Stimulated activated CD4-positive, alpha-beta T cell treated with anti-CD3 and anti-CD28 coated beads, TNF-alpha, amount 100 ng/mL, for 48 hours (primary cell): ENCODE results near the gene PPP1R9A.

ENCODE experiments used
- DNase-seq, 3 donors: peaks; one replicate each; pipeline ENCODE4 v3.0.0-alpha.2; 2020; ENCODE audit warnings: low read depth in 3 of 3

The PPP1R9A gene

GRCh38 chr7:94907026-94907810, at the start of gene PPP1R9A:
TSS of gene PPP1R9A (plus strand) at chr7:94907594. CDS start at chr7:94910114, 2,520 bp downstream.
- DNase-seq, result no peak

DNA sequence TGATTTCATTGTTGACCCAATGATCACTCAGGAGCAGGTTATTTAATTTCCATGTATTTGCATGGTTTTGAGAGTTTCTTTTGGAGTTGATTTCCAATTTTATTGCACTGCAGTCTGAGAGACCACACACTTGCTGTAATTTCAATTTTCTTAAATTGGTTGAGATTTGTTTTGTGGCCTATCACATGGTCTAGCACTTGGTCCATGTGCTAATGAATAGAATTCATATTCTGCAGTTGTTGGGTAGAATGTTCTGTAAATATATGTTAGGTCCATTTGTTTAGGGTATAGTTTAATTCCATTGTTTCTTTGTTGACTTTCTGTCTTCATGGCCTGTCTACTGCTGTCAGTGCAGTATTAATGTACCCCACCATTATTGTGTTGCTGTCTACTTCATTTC, 36.3 kb upstream of the PPP1R9A start:
- no peak for DNase-seq

DNA sequence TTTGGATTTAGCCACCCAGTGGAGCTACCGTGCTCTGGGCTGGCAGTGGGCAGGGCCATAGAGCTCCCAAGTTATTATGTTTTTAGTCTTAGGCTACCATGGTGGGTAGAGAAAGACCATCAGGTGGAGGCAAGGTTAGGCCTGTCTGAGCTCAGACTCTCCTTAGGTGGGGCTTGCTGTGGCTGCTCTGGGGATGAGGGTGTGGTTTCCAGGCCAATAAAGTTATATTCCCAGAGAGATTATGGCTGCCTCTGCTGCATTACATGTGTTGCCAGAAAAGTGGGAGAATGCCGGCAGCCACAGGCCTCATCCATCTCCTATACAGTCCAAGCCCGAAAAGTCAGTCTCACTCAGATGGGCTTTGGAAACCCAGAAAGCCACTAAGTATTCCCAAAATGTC, 34.2 kb upstream of the PPP1R9A start:
- no peak for DNase-seq

DNA sequence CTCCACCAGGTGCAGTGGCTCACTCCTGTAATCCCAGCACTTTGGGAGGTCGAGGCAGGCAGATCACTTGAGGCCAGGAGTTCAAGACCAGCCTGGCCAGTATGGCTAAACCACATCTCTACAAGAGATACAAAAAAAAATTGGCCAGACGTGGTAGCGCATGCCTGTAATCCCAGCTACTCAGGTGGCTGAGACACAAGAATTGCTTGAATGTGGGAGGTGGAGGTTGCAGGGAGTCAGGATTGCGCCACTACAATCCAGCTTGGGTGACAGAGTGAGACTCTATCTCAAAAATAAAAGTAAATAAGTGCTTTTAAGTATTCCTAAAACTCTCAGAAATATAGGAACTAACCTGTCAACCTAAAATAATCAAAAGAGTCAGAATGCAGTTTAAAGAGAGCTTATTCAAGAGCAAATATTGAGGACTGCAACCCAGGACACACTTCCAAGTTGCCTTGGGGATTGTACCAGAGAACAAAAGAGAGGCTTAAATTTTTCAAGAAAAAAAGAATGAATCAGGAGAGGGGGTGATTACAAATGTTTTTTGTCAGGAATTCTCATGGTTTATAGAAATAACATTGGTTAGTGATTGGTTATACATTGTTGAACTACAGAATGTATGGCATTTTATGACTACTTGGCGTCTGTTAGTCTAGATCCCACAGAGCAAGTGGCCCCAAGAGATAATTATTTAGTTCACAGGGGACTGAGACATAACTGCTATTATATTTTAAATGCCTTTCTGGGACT, 33.2 kb upstream of the PPP1R9A start:
- no peak for DNase-seq

GRCh38 chr7:94875201-94875600, 32.2 kb upstream of the PPP1R9A start:
- no peak for DNase-seq

GRCh38 chr7:94877731-94878670, 29.4 kb upstream of the PPP1R9A start:
- DNase-seq, result no peak

DNA sequence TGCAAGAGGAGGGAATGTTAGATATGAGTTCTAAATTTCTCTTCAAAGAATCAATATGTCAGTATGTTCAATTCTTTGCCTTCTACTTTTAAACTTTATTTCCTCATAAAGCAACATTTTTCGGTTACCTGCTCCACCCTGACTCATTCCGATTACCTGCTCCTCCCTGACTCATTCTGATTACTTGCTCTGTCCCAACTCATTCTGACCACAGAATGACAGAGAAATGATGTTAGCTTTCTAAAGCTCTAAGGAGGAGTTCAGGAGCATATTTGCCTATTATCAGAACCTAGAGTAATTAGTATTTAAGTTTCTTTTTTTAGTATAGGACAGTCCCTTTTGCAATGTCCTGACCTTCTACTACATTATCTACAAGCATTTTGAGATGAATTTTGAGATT, 24.5 kb upstream of the PPP1R9A start:
- no peak for DNase-seq

GRCh38 chr7:94883616-94884015, 23.8 kb upstream of the PPP1R9A start:
- DNase-seq, result no peak

DNA sequence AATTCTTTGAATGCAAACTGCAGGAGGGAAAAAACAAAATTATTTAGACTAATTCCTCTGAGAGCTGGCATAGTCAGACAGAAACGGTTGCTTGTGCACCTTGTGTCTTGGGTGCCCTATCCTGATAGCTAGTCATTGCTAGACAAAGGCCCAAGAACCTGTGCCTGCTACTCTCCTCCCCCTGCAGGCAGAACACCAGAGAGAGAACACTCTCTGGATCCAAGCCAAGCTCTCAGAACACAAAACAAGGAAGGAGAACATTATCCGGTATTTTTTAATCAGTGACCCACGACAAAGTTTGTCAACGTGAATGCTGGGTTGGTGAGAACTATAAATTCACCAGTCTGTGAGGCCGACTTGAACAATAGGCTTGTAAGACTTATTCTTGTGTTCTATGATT, 18.8 kb upstream of the PPP1R9A start:
- DNase-seq, result no peak

GRCh38 chr7:94888995-94889523, 18.3 kb upstream of the PPP1R9A start:
- no peak for DNase-seq

DNA sequence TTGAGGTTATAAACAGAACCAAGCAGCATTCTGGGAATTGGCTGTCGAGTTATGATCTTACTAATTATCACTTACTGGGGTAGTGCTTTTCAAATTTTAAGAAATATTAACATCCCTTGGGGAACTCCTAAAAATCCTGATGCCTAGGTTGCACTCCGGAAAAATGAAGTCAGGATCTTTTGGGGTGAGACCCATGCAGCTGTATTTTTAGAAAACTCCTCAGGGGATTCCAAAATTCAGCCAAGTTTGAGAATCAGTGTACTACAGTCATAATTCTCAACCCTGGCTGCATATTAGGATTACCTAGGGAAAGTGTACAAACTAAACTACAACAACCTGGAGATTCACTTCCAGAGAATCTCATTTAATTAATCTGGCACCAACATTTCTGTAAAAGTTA, 17.2 kb upstream of the PPP1R9A start:
- DNase-seq, result no peak

DNA sequence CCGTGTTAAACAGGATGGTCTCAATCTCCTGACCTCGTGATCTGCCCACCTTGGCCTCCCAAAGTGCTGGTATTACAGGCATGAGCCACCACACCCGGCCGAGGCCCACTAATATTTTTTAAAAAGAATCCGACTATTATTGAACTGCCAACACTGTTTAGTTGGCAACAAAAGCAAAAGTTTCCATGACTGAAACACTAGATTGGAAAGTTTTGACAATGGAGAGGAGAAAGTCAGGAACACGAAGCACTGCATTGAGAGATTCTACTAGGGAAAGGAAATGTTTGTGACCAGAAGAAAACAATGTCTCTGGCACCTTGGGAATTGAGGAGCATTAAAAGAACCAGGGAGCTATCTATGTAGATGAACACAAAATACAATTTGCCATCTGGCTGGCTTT, 13.7 kb upstream of the PPP1R9A start:
- DNase-seq, result no peak

DNA sequence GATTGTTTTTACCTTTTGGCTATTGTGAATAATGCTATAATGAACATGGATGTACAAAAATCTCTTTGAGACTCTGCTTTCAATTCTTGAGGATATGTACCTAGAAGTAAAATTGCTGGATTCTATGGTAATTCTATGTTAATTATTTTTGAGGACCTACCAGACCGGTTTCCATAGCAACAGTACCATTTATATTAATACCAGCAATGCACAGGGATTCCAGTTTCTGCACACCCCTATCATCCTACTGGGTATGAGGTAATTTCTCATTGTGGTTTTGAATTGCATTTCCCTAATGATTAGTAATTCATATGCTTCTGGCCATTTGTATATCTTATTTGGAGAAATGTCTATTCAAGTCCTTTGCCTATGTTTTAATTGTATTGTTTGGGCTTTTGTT, 9.9 kb upstream of the PPP1R9A start:
- DNase-seq, result no peak

DNA sequence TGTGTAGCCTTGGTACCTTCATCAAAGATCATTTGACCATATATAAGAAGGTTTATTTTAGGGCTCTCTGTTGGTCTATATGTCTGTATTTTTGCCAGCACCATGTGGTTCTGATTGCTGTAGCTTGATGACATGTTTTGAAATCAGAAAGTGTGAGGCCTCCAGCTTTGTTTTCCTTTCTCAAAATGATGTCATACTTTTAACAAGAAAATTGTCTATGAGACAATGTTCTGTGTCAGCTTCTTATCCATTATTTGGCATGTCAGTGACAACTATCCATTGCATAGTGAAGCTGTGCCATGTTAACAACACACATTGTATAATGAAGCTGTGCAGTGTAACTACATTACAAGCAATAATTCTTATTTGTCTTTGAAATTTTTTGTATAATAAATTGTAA, 9.1 kb upstream of the PPP1R9A start:
- DNase-seq, result no peak

GRCh38 chr7:94901981-94902380, 5.4 kb upstream of the PPP1R9A start:
- no peak for DNase-seq

DNA sequence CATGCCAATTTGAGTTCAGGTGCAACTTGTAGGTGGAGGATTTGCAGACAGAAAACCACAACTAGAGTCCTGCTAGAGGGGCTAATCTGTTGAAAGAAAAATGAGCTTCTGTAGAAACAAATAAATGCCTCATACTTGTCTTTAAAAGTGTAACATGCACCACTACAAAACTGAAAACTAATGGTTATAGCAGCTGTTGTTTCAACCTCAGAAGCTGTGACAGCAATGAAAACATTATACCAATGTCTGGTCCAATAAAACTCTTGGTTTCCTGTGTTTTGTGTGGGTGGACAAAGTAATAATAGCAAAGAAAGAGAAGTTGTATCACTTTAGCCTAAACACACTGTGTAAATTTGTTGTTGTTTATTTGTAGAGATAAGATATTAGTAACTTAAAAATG, 3.4 kb upstream of the PPP1R9A start:
- no peak for DNase-seq

- no peak for DNase-seq
These were observed 2.4 kb upstream of the PPP1R9A start for GRCh38 chr7:94904982-94905381.

DNA sequence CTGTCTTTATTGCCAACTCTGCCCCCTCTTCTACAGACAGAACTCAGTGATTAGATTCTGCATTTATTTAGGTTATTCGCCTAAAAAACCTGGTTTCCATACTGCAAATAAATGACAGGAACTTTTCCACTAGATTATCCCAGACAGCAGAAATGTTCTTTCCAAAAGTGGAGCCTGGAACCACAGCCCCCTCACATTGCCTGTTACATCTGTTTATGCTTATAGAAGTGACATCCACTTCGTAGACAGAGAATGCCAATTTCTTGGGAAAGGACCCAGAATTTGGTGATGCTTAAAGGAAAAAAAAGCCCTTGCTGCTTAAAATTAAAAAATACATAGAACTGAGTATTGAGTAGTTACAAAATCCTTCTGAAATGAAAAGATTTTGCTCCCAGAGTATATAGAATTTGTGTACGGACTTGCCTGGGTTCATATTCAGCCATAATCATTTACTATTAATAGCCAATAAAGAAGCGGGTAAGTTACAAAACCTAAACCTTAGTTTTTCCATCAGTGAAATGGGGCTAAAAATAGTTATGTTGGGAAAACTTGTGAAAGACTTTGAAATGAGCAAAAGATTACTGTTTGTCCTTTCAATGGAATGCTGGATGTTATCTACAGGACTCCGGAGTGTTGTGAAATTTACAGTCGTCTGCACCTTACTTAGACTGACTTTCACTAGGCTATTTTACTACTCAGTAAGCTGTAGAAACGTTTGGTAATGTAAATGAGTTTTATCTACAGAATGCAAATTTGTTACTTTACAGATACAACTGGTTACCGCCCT, 1.1 kb upstream of the PPP1R9A start:
- DNase-seq, result no peak

- DNase-seq, result no peak
These were observed 473 bp downstream of the PPP1R9A start for GRCh38 chr7:94907811-94908322.

DNA sequence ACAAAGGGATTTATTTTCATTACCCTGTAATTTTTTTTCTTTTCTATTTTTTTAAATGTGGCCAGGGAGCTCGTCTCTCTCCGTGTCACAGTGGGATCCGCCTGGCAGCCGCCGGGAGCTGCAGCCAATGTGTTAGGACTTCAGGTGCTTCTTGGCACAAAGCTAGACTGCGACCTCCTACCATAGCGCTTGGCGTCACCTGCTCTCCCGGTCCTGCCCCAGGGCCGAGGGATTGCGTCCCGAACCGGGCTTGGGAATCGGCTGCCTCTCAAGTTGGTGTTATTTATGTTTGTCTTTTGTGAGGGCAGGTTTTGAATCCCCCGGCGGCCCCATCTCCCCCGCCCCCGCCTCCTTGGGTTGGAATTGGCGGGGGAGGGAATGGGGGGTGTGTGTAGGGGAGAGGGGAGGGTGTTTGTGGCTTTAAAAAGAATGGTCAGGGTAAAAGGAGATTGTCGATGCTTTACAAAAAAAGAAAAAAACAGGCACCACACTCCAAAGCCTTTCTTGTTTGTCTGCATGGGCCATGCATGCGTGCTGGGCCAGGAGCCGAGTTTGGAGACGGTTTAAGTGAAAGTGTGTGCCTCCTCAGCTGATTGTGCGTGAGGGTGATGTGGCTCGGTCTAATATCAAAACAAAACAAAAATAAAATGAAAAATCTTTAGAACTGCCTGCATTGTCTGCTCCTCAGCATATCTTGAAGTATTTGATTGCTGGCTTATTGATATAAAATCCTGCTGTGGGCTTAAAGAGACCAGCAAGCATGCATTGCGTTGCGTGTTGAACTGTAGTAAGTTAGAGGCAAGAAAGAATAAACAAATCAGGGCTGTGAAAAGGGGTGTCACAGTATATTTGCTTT, 1.2 kb downstream of the PPP1R9A start:
- no peak for DNase-seq
